Lung (tissue), 12 donors: ENCODE results near the gene ERP44. TPM values are rescaled to one million over a fixed set of nuclear protein-coding genes. Genes with fewer than 3 reads are reported as not detected.

Experiments used
- ATAC-seq: fragments of 200-7000 bp; cut with Tn5 transposase; one replicate; pipeline ENCODE4 v1.9.1; 2020; ENCODE audit warnings: moderate number of reproducible peaks; ENCODE audit not compliant: insufficient read depth, low FRiP score
- DNase-seq, 3 donors: peaks; one replicate each; pipeline ENCODE4 v3.0.0-alpha.2; 2013 to 2017
- H3K27ac ChIP-seq, 2 donors: one replicate each; pipeline ENCODE4 v1.5.1; 2013; ENCODE audit warnings: mild to moderate bottlenecking in 2 of 2, moderate library complexity in 2 of 2, control low read depth in 1 of 2, inconsistent platforms in 1 of 2, low read depth in 1 of 2, low read length in 1 of 2
- H3K27me3 ChIP-seq, 3 donors: one replicate each; pipeline ENCODE4 v1.5.1; 2013; ENCODE audit warnings: low read length in 2 of 3; ENCODE audit not compliant: control insufficient read depth in 3 of 3, insufficient read depth in 3 of 3
- H3K36me3 ChIP-seq, 4 donors: one replicate each; pipeline ENCODE4 v1.5.1; 2013; ENCODE audit warnings: low read length in 4 of 4, mild to moderate bottlenecking in 1 of 4, moderate library complexity in 1 of 4; ENCODE audit not compliant: control insufficient read depth in 4 of 4, insufficient read depth in 4 of 4
- H3K4me1 ChIP-seq, 5 donors: one replicate each; pipeline ENCODE4 v1.5.1; 2013; ENCODE audit warnings: low read length in 5 of 5, mild to moderate bottlenecking in 2 of 5, moderate library complexity in 1 of 5; ENCODE audit not compliant: control insufficient read depth in 5 of 5, insufficient read depth in 5 of 5
- H3K4me3 ChIP-seq: one replicate; pipeline ENCODE4 v1.5.1; 2013; ENCODE audit warnings: mild to moderate bottlenecking, control low read depth, moderate library complexity
- H3K9ac ChIP-seq, 2 donors: one replicate each; pipeline ENCODE4 v1.5.1; 2013; ENCODE audit warnings: low read length in 2 of 2, control low read depth in 1 of 2; ENCODE audit not compliant: insufficient read depth in 1 of 2
- H3K9me3 ChIP-seq, 4 donors: one replicate each; pipeline ENCODE4 v1.5.1; 2013; ENCODE audit warnings: low read length in 3 of 4, mild to moderate bottlenecking in 1 of 4, moderate library complexity in 1 of 4; ENCODE audit not compliant: control insufficient read depth in 4 of 4, insufficient read depth in 3 of 4
- WGBS, 2 donors: extraction: QIAGEN DNeasy Blood & Tissue Kit; methylation state at CpG; one replicate each; pipeline ENCODE4 v1.1.7; 2013; 5-methylcytosine and 5-hydroxymethylcytosine counted together
- polyA plus RNA-seq, 2 donors: library from polyadenylated mRNA; stranded (reverse); fragments of 200-250 nt; gene quantifications; one replicate each; pipeline ENCODE4 v1.2.1, GENCODE V29; 2013
- total RNA-seq, 2 donors: library from RNA; depleted of rRNA in 1 of 2; stranded (reverse); fragments of >200 nt in 1 of 2; gene quantifications; one replicate each; pipeline ENCODE4 v1.2.1, GENCODE V29; 2014 to 2021
- TF ChIP-seq, protein P1 (sequence below): IDR thresholded peaks from 2 replicates; pipeline ENCODE4 v1.5.1; 2012; ENCODE audit warnings: mild to moderate bottlenecking; ENCODE audit errors: control extremely low read depth, extremely low read depth
- donor health status: control.
- donor health status: control.
- donor health status: Bipolar disorder and iron deficiency.
- donor health status: healthy.
- donor health status: DM: yes; HTN: yes; CAD: no.

The ERP44 gene
- total and polyA plus RNA-seq, 4 donors = 22.6 to 27.6 (median 27.0) TPM

DNA sequence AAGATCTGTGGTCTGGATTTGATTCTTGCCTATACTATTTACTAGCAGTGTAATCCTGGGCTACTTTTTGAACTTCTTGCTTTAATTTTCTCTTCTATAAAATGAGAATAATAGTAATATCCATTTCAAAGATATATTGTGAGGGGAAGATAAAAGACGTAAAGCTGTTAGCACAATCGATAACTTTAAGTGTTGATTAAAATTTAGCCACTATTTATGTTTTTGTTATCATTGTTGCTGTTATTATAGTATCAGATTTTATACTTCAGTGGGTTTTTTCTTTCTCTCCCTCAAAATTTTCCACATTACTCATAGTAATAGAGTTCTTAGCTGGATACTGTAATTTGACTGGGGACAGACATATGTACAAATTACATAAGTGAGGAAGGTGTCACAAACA lies 150.3 kb downstream of the ERP44 start:
- Histone ChIP-seq H3K27me3 (no peaks in the 10 kb centered on the region), H3K9me3 (peaks cover 0 to 1% (median 0%) of the 10 kb centered on the region in 4 donors), H3K27ac (no peak overlapping the region), H3K4me1 (no peaks in the 10 kb centered on the region), H3K9ac (no peak overlapping the region), H3K4me3 (no peak overlapping the region), H3K36me3 (peaks cover 0 to 6% (median under 1%) of the 10 kb centered on the region in 4 donors)
- no peak for ATAC-seq
- no peak for DNase-seq
- WGBS, 2 donors = 92 to 100% methylated on average over 2 of the region's 2 CpGs
- TF ChIP-seq, protein P1, sequence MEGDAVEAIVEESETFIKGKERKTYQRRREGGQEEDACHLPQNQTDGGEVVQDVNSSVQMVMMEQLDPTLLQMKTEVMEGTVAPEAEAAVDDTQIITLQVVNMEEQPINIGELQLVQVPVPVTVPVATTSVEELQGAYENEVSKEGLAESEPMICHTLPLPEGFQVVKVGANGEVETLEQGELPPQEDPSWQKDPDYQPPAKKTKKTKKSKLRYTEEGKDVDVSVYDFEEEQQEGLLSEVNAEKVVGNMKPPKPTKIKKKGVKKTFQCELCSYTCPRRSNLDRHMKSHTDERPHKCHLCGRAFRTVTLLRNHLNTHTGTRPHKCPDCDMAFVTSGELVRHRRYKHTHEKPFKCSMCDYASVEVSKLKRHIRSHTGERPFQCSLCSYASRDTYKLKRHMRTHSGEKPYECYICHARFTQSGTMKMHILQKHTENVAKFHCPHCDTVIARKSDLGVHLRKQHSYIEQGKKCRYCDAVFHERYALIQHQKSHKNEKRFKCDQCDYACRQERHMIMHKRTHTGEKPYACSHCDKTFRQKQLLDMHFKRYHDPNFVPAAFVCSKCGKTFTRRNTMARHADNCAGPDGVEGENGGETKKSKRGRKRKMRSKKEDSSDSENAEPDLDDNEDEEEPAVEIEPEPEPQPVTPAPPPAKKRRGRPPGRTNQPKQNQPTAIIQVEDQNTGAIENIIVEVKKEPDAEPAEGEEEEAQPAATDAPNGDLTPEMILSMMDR = no peak

DNA sequence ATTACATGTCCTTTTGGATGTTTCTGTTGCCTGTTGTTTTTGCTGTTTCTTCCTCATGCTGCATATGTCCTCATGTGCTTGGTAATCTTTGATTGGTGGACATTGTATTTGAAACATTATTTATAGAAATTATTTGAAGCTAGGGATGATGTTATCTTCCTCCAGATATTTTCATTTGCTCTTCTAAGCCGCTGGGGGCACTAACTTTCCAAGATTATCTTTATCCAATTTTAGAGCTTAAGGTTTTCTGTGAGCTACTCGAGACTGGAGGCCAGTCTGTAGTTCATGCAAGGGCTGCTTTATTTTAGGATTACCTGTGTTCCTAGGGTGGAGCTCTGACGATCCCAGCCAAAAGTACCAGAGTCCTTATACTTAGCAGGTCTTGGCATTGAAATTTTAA lies 151.4 kb downstream of the ERP44 start:
- H3K27ac ChIP-seq = no peak overlapping the region
- no peaks in the 10 kb centered on the region for H3K27me3 ChIP-seq
- H3K36me3 ChIP-seq = peaks cover 0 to 6% (median under 1%) of the 10 kb centered on the region in 4 donors
- 76 to 87% methylated on average over 3 of the region's 3 CpGs for WGBS, 2 donors
- no peaks in the 10 kb centered on the region for H3K4me1 ChIP-seq
- no peak overlapping the region for H3K4me3 ChIP-seq
- H3K9me3 ChIP-seq = no peaks in the 10 kb centered on the region
- TF ChIP-seq, protein P1 = no peak
- no peak overlapping the region for H3K9ac ChIP-seq
- DNase-seq (no peak), ATAC-seq (no peak)

DNA sequence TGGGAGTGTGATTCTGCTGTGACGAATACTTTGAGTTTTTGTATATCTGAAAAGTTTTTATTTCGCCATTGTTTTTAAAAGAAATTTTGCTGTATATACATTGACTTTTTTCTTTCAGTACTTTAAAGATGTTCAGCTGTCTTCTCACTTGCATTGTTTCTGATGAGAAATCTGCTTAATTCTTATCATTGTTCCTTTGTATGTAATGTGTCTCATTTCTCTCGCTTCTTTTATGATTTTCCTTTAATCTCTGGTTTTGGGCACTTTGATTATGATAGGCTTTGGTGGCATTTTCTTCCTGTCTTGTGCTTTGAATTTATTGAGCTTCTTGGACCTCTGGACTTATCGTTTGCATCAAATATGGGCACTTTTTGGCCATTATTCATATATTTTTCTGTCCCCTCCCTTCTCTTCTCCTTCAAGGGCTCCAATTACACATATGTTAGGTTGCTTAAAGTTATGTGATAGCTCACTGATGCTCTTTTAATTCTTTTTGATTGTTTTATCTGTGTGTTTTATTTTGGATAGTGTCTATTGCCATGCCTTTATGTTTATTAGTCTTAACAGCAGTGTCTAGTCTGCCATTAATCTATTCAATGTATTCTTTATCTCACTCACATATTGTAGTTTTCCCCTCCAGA lies 161.7 kb downstream of the ERP44 start:
- no peaks in the 10 kb centered on the region for H3K27me3 ChIP-seq
- H3K27ac ChIP-seq = no peak overlapping the region
- H3K9me3 ChIP-seq = peaks cover 0 to 6% (median 2%) of the 10 kb centered on the region in 4 donors
- no peak overlapping the region for H3K4me3 ChIP-seq
- 97% methylated on average over 4 of the region's 4 CpGs for WGBS, 2 donors
- TF ChIP-seq, protein P1 = no peak
- ATAC-seq (no peak), DNase-seq (no peak)
- peaks cover 0 to 3% (median 0%) of the 10 kb centered on the region in 4 donors for H3K36me3 ChIP-seq
- H3K4me1 ChIP-seq = peaks cover 0 to 2% (median 0%) of the 10 kb centered on the region in 5 donors
- H3K9ac ChIP-seq = no peak overlapping the region
